GM12872 (cell line): ENCODE measurements around the gene INTS7.
A peak's percentile ranks its signal among the peaks of the same experiment; 100 is the strongest.

Experiments used
- TF ChIP-seq, protein P1 (sequence below): IDR thresholded peaks from 3 replicates; pipeline ENCODE4 v1.5.1; 2011; ENCODE audit warnings: low read depth, mild to moderate bottlenecking, low read length, moderate library complexity; ENCODE audit not compliant: insufficient read depth

INTS7 gene

DNA sequence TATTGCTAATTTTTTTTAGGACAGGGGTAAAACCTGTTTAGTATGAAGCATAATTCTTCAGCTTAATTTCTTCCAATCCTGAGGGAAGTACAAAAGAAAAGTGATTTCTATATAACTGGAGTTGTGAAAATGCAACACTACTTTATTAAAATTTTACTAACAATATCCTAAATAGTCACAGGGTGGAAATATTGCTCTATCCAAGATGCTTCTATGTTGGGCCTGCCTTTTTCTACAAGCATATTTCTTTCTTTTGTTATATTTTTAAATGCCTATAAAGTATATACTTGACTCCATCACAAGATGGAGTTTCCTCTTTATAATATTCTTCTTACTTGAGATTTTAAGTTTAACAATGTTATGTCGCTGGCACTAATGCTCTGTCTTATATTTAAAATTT lies 38.1 kb upstream of the INTS7 start:
- TF ChIP-seq, protein P1, sequence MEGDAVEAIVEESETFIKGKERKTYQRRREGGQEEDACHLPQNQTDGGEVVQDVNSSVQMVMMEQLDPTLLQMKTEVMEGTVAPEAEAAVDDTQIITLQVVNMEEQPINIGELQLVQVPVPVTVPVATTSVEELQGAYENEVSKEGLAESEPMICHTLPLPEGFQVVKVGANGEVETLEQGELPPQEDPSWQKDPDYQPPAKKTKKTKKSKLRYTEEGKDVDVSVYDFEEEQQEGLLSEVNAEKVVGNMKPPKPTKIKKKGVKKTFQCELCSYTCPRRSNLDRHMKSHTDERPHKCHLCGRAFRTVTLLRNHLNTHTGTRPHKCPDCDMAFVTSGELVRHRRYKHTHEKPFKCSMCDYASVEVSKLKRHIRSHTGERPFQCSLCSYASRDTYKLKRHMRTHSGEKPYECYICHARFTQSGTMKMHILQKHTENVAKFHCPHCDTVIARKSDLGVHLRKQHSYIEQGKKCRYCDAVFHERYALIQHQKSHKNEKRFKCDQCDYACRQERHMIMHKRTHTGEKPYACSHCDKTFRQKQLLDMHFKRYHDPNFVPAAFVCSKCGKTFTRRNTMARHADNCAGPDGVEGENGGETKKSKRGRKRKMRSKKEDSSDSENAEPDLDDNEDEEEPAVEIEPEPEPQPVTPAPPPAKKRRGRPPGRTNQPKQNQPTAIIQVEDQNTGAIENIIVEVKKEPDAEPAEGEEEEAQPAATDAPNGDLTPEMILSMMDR, result no peak

GRCh38 chr1:212072047-212072446 lies 36.7 kb upstream of the INTS7 start:
- TF ChIP-seq, protein P1, result no peak

GRCh38 chr1:212070720-212071302 lies 35.5 kb upstream of the INTS7 start:
- TF ChIP-seq, protein P1, result peak; percentile 45; the same call in 2 of the 3 replicates

DNA sequence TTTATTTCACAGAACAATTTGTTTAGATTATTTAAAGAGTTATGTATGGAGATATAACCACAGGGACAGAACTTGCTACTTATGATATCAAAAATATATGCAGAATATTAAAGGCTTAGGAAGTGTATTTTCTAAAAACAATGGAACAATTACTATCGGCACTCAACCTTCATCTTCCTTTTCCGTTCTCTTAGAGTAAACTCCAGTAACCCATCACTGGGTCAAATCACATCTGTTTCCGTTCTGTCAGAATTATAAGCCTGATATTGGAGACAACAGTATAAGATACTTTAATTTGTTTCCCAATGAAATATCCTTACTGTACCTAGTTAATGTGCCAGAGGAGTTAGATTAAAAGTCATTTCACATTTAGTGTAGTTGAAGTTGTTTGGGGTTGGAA lies 32.4 kb upstream of the INTS7 start:
- TF ChIP-seq, protein P1, result no peak

GRCh38 chr1:212062832-212063438 lies 27.6 kb upstream of the INTS7 start:
- TF ChIP-seq, protein P1, result peak; percentile 58

DNA sequence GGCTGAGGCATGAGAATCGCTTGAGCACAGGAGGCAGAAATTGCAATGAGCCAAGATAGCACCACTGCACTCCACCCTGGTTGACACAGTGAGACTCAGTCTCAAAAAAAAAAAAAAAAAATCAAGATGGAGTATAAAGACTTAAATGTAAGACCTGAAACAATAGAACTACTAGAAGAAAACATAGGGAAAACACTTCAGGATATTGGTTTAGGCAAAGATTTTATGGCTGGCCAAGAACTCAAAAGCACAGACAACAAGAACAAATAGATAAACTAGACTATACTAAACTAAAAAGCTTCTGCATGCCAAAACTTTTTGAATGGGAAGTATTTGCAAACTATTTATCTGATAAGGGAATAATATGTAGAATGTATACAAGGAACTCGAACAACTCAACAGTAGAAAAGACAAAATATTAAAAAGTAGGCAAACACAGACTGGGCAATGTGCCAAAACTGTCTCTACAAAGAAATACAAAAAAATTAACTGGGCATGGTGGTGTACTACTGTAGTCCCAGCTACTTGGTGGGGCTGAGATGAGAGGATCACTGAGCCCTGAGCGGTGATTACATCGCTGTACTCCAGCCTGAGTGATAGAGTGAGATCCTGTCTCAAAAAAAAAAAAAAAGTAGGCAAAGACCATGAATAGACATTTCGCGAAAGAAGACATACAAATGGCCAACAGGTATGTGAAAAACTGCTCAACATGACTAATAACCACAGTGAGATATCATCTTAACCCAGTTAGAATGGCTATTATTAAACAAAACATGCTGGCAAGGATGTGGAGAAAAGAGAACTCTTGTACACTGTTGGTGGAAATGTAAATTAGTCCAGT lies 25.5 kb upstream of the INTS7 start:
- TF ChIP-seq, protein P1, result no peak

DNA sequence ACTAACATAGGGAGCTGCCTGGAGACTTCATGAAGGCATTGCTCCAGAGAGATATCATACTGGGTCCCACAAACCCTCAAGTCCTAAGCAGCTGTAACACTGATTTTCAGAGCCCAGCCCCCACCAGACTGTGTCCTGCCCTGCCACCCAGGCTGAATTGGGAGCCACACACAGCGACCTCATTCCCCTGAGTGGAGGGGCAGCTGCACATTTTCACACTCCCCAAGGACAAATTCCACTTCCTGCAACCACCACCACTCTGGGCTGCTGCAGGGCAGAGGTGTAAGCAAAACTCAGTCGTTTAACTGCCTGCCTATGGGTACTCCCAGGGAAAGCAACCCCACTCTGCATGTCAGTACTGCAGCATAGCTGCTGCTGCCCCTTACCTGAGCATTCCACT lies 20.0 kb upstream of the INTS7 start:
- TF ChIP-seq, protein P1, result no peak
